Left lobe of liver (tissue), 2 donors: ENCODE measurements around the gene YDJC. TPM values are rescaled to one million over a fixed set of nuclear protein-coding genes. Genes with fewer than 3 reads are reported as not detected.
"Not testable (repeated sequence)": the region's sequence is repeated elsewhere in the genome, so short reads cannot be mapped to it uniquely, and the experiment has no call there.

Experiments
- ATAC-seq: fragments of 200-7000 bp; cut with Tn5 transposase; one replicate; pipeline ENCODE4 v1.9.1; 2020; ENCODE audit warnings: mild to moderate bottlenecking, moderate library complexity
- DNase-seq: peaks from one replicate; pipeline ENCODE4 v3.0.0-alpha.2; 2020; ENCODE audit warnings: low spot score
- total RNA-seq: library from RNA; stranded (reverse); gene quantifications from one replicate; pipeline ENCODE4 v1.2.1, GENCODE V29; 2021
- donor health status: DM: no; HTN: no; CAD: no; lungs with moderate emphysema.
- donor health status: DM: no; HTN: yes; CAD: no.

Gene YDJC
- 10.0 TPM for total RNA-seq

DNA sequence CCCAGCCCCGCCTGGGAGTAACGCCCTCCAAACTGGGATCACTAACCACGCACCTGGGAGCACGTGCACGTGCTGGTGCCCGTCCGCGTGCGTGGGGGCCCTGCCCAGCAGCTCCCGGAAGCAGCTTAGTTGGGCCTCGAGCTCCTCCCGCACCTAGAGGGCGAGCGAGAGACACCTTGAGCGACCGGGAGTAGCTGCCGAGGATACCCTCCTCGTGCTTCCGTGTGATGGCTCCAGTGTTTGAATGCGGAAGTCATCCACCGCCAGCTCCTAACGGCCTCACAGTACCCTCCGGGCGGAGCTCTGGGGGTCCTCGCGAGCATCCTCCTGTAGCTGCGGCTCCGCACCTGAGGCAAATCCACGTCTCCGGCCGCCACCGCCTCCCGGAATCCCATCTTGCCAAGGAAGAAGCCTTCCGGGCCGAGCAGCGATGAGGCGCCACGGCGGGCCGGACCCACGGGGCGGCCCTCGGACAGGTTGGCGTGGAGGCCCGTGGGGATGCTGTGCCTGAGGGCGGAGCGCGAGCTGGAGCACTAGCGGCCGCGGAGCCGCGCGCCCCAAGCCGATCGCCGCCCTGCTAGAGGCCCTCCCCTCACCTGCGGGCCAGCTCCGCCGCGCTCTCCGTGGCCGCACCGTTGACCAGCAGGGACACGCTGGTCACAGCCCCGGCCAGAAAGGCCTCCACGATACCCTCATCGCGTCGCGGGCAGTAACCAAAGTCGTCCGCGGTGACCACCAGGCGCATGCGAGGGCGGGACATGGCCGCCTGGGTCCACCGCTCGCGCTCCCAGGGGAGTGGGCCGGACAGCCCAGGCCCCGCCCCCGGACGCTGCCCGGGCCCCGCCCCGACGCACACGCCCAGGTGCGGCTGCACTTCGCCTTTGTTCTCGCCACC lies at the start of gene YDJC:
Gene YDJC, minus strand, starts transcription at position 768 of the 895 bp plus-strand sequence. Its CDS starts 8 bp downstream, at position 760.
- ATAC-seq (peak; percentile 96), DNase-seq (peak; percentile 95)

DNA sequence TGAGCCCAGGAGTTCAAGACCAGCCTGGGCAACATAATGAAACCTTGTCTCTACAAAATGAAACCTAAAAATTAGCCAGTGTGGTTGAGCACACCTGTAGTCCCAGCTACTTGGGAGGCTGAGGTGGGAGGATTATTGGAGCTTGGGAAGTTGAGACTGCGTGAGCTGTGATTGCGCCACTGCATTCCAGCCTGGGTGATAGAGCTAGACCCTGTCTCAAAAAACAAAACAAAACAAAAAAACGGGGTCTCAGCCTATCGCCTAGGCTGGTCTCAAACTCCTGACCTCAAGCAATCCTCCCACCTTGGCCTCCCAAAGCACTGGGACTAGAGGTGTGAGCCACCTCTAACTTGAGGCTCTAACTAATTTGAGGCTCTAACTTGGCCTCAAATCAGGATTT lies 49.6 kb upstream of the YDJC start:
- DNase-seq (no peak), ATAC-seq (no peak)

- DNase-seq, ATAC-seq: not testable (repeated sequence)
Measured at GRCh38 chr22:21678842-21679241, 49.0 kb upstream of the YDJC start.

GRCh38 chr22:21677606-21678443 lies 48.0 kb upstream of the YDJC start:
- ATAC-seq (peak; percentile 83), DNase-seq (no peak)

DNA sequence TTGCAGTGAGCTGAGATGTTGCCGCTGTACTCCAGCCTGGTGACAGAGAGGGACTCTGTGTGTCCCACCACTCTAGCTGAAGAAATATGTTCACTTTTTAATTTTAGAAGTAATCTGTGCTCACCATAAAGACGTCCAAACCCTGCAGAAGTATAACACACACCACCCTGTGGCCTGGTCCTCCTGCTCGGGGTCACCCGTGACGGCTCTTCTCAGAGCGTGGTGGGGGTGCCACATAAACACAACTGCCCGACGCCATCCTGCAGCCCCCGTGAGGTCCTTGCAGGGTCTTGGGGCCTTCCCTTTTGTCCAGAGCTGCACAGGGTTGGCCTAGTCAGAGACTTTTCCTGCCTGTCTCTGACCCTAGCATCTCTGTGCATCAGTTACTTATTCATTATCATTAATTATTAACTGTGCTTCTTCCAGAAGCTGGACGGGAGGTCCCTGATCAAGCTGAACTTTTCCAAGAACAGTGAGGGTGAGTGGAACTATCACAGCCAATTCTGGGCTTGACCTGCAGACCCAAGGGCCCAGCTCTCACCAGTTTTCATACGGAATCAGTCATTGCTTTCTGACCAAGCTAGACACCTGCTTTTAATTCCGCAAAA lies 44.9 kb upstream of the YDJC start:
- no peak for ATAC-seq
- DNase-seq, result no peak

- DNase-seq, result no peak
- no peak for ATAC-seq
Measured at GRCh38 chr22:21673534-21674321, 43.9 kb upstream of the YDJC start.

DNA sequence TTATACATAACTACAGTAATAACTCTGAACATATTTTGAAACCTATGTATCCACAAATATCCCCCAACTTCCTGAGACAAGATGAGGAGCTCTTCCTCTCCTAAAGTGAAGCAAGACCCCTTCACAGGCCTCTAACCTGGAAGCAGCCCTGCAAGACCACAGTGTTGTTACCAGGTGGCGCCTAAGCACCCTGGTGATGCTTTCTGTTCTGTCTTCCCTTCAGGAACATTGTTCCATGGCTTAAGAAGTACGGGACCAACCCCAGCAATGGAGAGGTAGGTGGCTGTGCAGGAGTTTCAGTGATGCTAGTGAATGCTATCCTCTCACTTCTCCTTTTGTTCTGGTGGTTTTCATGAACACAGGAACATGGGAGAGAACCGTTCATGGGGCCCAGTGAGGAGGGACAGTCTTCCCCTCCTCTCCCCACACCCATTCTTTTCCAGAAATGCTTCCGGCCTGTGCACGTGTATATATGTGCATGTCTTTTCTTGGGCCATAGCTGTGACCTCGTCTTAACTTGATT lies 42.3 kb upstream of the YDJC start:
- DNase-seq, result no peak
- no peak for ATAC-seq

- DNase-seq, result no peak
Measured at GRCh38 chr22:21669026-21669425, 39.2 kb upstream of the YDJC start.

GRCh38 chr22:21666786-21667185 lies 37.0 kb upstream of the YDJC start:
- ATAC-seq (no peak), DNase-seq (no peak)

More at GRCh38 chr22:21669026-21669425, 39.2 kb upstream of the YDJC start:
- no peak for ATAC-seq

- DNase-seq, result no peak
- no peak for ATAC-seq
Measured at GRCh38 chr22:21665047-21665851, 35.4 kb upstream of the YDJC start.

DNA sequence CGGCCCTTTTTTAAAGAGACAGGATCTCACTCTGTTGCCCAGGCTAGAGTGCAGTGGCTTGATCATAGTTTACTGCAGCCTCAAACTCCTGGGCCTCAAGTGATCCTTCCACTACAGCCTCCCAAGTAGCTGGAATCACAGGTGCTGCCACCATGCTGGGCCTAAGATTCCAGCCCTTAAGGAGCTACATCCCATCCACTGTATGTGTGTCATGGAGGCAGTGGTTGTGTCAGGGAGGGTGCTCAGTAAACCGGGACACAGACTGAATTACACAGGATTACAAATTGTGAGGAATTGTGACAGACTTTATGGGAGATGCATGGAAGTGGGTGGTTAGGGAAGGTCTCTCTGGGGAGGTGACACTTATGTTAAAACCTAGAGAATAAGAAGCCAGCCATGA lies 33.9 kb upstream of the YDJC start:
- DNase-seq (no peak), ATAC-seq (no peak)

DNA sequence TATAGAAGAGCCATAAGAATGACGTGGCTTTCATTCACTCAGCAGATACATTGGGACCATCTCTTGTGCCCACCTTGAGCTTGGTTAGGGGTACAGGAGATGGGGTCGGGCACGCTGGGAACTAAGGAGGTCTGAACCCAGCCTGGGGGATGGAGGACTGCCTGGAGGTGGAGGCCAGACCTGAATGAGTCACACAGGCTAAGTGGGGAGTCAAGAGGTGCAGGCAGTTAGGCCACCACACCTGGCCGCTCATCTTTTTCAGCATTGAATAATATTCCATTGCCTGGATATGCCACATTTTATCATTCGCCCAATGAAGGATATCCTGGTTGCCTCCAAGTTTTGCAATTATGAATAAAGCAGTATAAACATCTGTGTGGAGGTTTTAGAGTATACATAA lies 32.2 kb upstream of the YDJC start:
- ATAC-seq (no peak), DNase-seq (no peak)

GRCh38 chr22:21660904-21661303 lies 31.1 kb upstream of the YDJC start:
- no peak for DNase-seq
- ATAC-seq, result no peak

GRCh38 chr22:21659864-21660525 lies 30.2 kb upstream of the YDJC start:
- ATAC-seq (no peak), DNase-seq (no peak)

DNA sequence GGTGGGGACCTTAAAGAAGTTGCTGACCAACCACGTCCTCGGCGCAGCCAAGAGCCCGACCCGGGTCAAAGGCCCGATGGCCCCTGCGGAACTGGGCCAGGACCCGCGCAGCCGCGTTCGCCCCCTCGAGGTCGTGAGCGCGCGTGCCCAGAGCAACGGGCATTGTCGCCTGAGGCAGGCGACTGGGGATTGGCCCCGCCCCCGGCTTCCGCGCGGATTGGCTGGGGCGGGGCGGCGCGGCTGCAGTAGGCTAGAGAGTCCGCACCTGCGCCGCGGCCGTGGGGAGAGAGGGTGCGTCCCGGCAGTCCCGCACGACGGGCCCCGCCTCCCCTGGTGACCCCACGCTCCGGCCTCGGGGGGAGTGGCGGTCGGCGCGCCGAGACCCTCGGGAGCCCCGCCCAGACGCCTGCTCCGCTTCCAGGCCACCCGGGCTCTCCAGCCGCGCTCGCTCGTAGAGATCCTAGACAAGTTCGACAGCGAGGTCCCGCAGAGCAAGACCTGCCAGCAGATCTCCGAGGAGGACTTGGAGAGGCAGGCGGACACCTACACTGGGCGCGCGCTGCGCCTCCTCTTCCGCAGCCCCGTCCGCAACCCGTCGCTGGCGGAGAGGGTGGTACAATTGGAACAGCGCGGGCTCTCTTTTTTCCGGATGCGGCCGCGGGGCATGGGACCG lies 27.7 kb upstream of the YDJC start:
- ATAC-seq, result peak; percentile 91
- peak; percentile 74 for DNase-seq

DNA sequence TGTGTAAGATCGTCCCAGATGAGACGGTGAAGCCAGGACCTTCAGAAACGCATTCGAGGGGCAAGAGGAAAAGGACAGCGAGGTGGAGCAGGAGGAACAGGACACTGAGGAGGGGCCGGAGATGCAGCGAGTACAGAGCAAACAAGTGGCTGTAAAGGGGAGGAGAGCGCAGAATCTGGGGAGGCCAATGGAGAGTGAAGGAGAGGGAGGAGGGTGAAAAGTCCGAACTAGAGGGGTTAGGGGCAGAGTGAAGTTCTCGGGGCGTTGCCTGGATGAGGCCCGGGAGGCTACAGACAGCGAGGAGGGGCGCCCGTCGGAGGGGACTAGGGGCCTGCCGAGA lies 27.2 kb upstream of the YDJC start:
- DNase-seq (no peak), ATAC-seq (no peak)

GRCh38 chr22:21652547-21653545 lies 23.0 kb upstream of the YDJC start:
- no peak for DNase-seq
- ATAC-seq, result no peak
